SK-N-MC (cell line): ENCODE results near the gene LRRIQ1.

Experiments
- DNase-seq: peaks from one replicate; pipeline ENCODE4 v3.0.0-alpha.2; 2011; ENCODE audit warnings: low read depth, low spot score
- H3K27ac ChIP-seq: fragments of 200-600 bp; sonication (generic); 2 replicates; pipeline ENCODE4 v1.5.1; 2016; ENCODE audit warnings: mixed run types
- H3K36me3 ChIP-seq: fragments of 200-600 bp; sonication (generic); 2 replicates; pipeline ENCODE4 v1.6.1; 2017; ENCODE audit warnings: antibody characterized with exemption, low read length, mixed read lengths; ENCODE audit not compliant: insufficient read depth
- H3K4me3 ChIP-seq: fragments of 200-600 bp; sonication (generic); 2 replicates; pipeline ENCODE4 v1.5.1; 2016
- H3K9ac ChIP-seq: fragments of 200-600 bp; sonication (generic); 2 replicates; pipeline ENCODE4 v1.8.0; 2017; ENCODE audit warnings: mixed run types, mixed read lengths; ENCODE audit not compliant: insufficient read length
- H3K9me3 ChIP-seq: fragments of 200-600 bp; sonication (generic); 2 replicates; pipeline ENCODE4 v1.6.1; 2017; ENCODE audit warnings: low read depth, mild to moderate bottlenecking, antibody characterized with exemption, low read length, moderate library complexity, mixed read lengths
- EZH2 ChIP-seq: fragments of 200-600 bp; sonication (generic); IDR thresholded peaks from one replicate; pipeline ENCODE4 v1.6.1; 2017; ENCODE audit warnings: antibody characterized with exemption
- FOXP2 ChIP-seq: optimal IDR thresholded peaks from 2 replicates; pipeline ENCODE3; 2011; ENCODE audit warnings: mild to moderate bottlenecking, moderate library complexity; ENCODE audit not compliant: insufficient read depth; ENCODE audit errors: extremely low read length, control extremely low read depth
- POLR2AphosphoS5 ChIP-seq: IDR thresholded peaks from 2 replicates; pipeline ENCODE4 v1.6.1; 2012; ENCODE audit warnings: mild to moderate bottlenecking, low read depth, low read length, borderline replicate concordance

Gene LRRIQ1, protein sequence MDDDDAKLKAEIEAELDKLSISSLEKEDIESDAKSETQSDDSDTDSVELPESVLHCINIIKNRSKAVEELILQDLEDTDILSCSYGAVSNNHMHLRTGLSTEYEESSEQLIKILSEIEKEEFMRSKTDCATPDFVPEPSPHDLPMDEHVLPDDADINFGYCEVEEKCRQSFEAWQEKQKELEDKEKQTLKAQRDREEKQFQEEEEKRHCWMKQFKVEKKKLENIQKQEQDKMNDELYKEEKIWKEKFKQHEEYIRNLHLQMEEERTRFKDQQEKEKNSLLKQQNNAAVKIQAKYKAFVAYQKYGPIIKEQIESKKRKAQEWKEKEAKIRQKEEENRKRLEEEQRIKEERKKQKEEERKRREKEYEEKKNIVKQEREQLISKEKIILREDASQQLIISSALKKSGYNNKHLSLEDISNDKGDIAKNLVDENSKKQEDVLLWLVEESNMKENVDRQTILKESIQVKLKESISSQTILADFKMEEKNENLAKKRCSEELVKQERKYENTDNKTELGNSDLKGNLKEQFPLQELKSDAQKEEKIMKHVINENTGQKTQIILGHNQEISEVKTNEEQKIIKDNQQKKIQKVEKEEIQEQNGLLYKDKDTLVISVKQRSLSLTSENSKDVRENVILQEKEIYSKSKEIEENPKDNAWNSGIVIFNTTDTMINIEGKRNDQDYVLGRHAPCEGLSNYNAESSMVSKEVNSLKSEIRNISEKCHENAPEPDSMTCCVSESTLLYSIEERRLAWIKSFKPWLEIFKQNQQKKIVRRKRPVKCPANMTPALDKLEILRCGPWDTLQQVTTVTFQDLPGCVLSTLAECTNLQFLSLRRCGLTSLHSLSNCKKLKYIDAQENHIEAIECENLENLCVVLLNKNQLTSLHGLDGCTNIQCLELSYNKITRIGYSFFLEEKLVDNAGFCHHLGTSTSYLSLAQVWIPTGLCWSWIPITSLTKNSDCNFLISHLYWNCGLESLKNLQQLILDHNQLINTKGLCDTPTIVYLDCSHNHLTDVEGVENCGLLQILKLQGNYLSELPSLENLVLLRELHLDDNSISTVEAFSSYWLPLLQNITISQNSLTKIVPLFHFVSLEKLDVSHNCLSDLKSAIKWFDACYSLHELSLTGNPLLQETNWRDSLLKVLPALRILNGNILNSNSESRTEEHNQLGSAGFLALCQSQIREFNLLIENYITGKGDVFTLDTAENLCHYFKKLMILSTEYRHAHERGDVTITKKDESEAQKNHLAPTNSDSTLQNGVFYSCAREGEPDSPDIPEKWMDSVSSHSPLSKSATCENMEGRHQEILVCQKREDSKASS (N-terminal part only)

GRCh38 chr12:85036234-85036707 lies at the start of gene LRRIQ1, which contains the start of gene TSPAN19:
Gene LRRIQ1, plus strand, starts transcription at chr12:85036351. Its CDS starts 1,826 bp downstream, at chr12:85038177.
Gene TSPAN19, minus strand, starts transcription at chr12:85036277. Its CDS starts 6,331 bp downstream, at chr12:85029946.
- Histone ChIP-seq H3K36me3 (no peaks in the 10 kb centered on the region), H3K27ac (no peak within 1 kb of the TSS), H3K9me3 (no peaks in the 10 kb centered on the region), H3K4me3 (peak within 1 kb of the TSS; percentile 81), H3K9ac (peak within 1 kb of the TSS; percentile 51)
- peak; percentile 60 for DNase-seq
- TF ChIP-seq FOXP2: no peak
- no peak for TF ChIP-seq POLR2AphosphoS5
- TF ChIP-seq EZH2: no peak

DNA sequence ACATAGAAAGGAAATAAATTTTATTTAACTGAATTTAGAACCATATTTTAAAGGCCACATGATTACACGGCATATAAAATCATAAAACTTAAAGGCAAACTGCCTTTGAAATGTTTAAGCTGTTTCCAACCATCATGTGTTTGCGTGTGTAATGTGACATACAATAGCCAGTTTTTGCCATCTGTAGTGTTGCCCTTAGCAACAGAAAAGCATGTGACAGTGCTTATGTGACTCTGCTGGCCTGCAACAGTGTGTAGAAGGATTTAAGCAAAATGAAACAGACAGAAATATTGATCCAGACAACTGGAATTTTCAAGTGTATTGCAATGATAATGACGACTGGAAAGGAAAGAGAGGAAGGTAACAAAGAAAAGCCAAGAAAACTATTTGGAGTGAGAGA lies 49.6 kb upstream of the LRRIQ1 start:
- no peaks in the 10 kb centered on the region for H3K36me3 ChIP-seq
- no peak for DNase-seq
- no peak overlapping the region for H3K27ac ChIP-seq
- H3K9me3 ChIP-seq: no peaks in the 10 kb centered on the region
- TF ChIP-seq FOXP2 (no peak), EZH2 (no peak), POLR2AphosphoS5 (no peak)
- H3K4me3 ChIP-seq: no peak overlapping the region
- H3K9ac ChIP-seq: no peak overlapping the region

- no peak overlapping the region for H3K9ac ChIP-seq
- no peak for TF ChIP-seq FOXP2
- TF ChIP-seq POLR2AphosphoS5: no peak
- no peak for TF ChIP-seq EZH2
- no peak overlapping the region for H3K4me3 ChIP-seq
- no peak for DNase-seq
- H3K27ac ChIP-seq: no peak overlapping the region
- no peaks in the 10 kb centered on the region for H3K9me3 ChIP-seq
- no peaks in the 10 kb centered on the region for H3K36me3 ChIP-seq
These were observed 41.7 kb upstream of the LRRIQ1 start for GRCh38 chr12:84994426-84994825.

DNA sequence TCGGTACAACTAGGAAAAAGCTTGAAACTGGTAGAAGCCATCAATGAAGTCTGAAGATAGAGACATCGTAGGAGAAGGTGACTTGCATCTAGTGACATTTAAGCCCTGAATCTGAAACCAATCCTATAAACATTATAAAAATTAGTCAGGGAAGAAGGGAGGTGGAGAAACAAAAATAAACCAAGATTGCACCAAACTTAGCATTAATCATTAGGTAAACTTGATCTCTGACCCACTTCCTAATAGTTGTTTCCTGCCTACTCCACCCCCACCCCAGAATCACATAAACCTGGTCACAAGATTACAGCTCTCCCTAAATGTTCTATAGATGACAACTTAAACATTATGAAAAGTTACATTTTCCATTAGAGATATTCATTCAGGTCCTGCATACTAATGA lies 40.5 kb upstream of the LRRIQ1 start:
- Histone ChIP-seq H3K4me3 (no peak overlapping the region), H3K27ac (no peak overlapping the region), H3K9me3 (no peaks in the 10 kb centered on the region), H3K36me3 (no peaks in the 10 kb centered on the region), H3K9ac (no peak overlapping the region)
- TF ChIP-seq POLR2AphosphoS5 (no peak), FOXP2 (no peak), EZH2 (no peak)
- no peak for DNase-seq

- H3K27ac ChIP-seq: no peak overlapping the region
- H3K9ac ChIP-seq: no peak overlapping the region
- H3K36me3 ChIP-seq: no peaks in the 10 kb centered on the region
- DNase-seq: no peak
- no peak overlapping the region for H3K4me3 ChIP-seq
- TF ChIP-seq EZH2: no peak
- TF ChIP-seq FOXP2: no peak
- no peak for TF ChIP-seq POLR2AphosphoS5
- H3K9me3 ChIP-seq: no peaks in the 10 kb centered on the region
These were observed 39.4 kb upstream of the LRRIQ1 start for GRCh38 chr12:84996759-84997158.

GRCh38 chr12:84998341-84998740 lies 37.8 kb upstream of the LRRIQ1 start:
- DNase-seq: no peak
- no peak overlapping the region for H3K4me3 ChIP-seq
- H3K27ac ChIP-seq: no peak overlapping the region
- H3K36me3 ChIP-seq: no peaks in the 10 kb centered on the region
- no peak for TF ChIP-seq FOXP2
- TF ChIP-seq POLR2AphosphoS5: no peak
- TF ChIP-seq EZH2: no peak
- H3K9me3 ChIP-seq: no peaks in the 10 kb centered on the region
- no peak overlapping the region for H3K9ac ChIP-seq

- H3K36me3 ChIP-seq: no peaks in the 10 kb centered on the region
- TF ChIP-seq FOXP2 (no peak), EZH2 (no peak), POLR2AphosphoS5 (no peak)
- no peak overlapping the region for H3K27ac ChIP-seq
- H3K4me3 ChIP-seq: no peak overlapping the region
- H3K9me3 ChIP-seq: no peaks in the 10 kb centered on the region
- DNase-seq: no peak
- H3K9ac ChIP-seq: no peak overlapping the region
These were observed 35.4 kb upstream of the LRRIQ1 start for GRCh38 chr12:85000729-85001128.

DNA sequence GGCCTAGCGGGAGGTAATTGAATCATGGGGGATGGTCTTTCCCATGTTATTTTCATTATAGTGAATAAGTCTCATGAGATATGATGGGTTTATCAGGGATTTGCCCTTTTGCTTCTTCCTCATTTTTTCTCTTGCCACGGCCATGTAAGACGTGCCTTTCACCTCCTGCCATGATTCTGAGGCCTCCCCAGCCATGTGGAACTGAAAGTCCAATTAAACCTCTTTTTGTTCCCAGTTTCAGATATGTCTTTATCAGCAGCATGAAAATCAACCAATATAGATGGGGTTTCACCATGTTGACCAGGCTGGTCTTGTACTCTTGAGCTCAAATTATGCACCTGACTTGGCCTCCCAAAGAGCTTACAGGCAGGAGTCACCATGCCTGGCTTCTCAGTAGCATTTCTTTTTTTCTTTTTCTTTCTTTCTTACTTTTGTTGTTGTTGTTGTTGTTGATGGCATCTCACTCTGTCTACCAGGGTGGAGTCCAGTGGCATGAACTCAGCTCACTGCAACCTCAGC lies 33.3 kb upstream of the LRRIQ1 start:
- no peak overlapping the region for H3K4me3 ChIP-seq
- no peak for DNase-seq
- no peaks in the 10 kb centered on the region for H3K9me3 ChIP-seq
- no peak for TF ChIP-seq POLR2AphosphoS5
- TF ChIP-seq EZH2: no peak
- TF ChIP-seq FOXP2: no peak
- no peaks in the 10 kb centered on the region for H3K36me3 ChIP-seq
- H3K27ac ChIP-seq: no peak overlapping the region
- H3K9ac ChIP-seq: no peak overlapping the region
